ENCODE data around the gene FSTL5. TPM values are rescaled to one million over a fixed set of nuclear protein-coding genes. Genes with fewer than 3 reads are reported as not detected.

The FSTL5 gene
- polyA plus RNA-seq, 3 donors, result not detected

DNA sequence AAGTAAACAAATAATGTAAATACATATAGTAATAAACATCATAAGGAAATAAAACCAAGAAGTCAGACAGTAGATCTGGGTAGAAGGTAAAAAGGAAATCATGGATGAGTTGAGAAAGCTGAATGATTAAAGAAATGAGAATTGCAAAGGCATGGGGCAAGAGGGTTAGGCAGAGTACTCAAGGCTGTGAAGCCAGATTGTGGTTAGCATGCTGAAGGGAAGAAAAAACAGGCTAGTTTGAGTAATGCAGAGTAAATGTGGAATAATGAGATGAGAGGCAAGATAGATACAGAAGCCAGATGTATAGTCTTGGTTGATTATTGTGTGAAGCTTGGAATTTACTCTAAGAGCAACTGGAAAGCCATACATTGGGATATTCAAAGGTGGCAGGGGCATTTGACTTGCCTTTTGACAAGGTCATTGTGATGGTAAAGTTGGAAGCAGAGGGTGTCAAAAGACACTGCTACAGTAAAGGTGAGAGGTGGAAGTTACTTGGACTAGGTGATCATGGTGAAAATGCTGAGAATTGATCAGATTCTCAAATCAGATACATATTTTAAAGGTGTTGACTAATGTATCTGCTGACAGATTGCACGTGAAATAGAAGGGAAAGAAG, 307.0 kb downstream of the FSTL5 start:
- H2AFZ ChIP-seq (ENCODE audit: insufficient read depth, low read depth, low read length, poor library complexity, severe bottlenecking), result no peak overlapping the region
- no peaks in the 10 kb centered on the region for H3K4me1 ChIP-seq (ENCODE audit: control insufficient read depth in 1 of 2, insufficient read depth in 2 of 2, low read length in 2 of 2)
- Mint-ChIP-seq H3K4me3 (no peak overlapping the region), H3K27ac (no peak overlapping the region), H3K36me3 (no peaks in the 10 kb centered on the region), H3K4me1 (no peaks in the 10 kb centered on the region), H3K27me3 (ENCODE audit: low read depth in 3 of 3) (peaks cover 0 to 2% (median 0%) of the 10 kb centered on the region in 3 donors), H3K9me3 (peaks cover 0 to 8% (median 4%) of the 10 kb centered on the region in 7 donors)
- no peaks in the 10 kb centered on the region for H4K20me1 ChIP-seq (ENCODE audit: insufficient read depth, low read length)
- H3K9ac ChIP-seq (ENCODE audit: insufficient read depth, low read length, poor library complexity, severe bottlenecking), result no peak overlapping the region
- no peak for DNase-seq
- no peaks in the 10 kb centered on the region for H3K36me3 ChIP-seq (replicated peaks in 1 of 2; ENCODE audit: control insufficient read depth in 1 of 2, insufficient read depth in 2 of 2, low read length in 2 of 2)
- no peaks in the 10 kb centered on the region for H3K27me3 ChIP-seq (ENCODE audit: control insufficient read depth in 2 of 2, insufficient read depth in 2 of 2, low read length in 2 of 2)
- no peak overlapping the region for H3K4me3 ChIP-seq (replicated peaks in 1 of 3; ENCODE audit: low read depth in 2 of 3, low read length in 3 of 3)
- WGBS (ENCODE audit: insufficient coverage), result no CpG with 5 or more reads among the region's 1 CpG
- no peaks in the 10 kb centered on the region for H3K79me2 ChIP-seq (ENCODE audit: insufficient read depth, low read length)
- H3K27ac ChIP-seq (ENCODE audit: low read depth in 1 of 2, low read length in 2 of 2), result no peak overlapping the region
- no peaks in the 10 kb centered on the region for H3K9me3 ChIP-seq (replicated peaks in 1 of 2; ENCODE audit: control insufficient read depth in 1 of 2, insufficient read depth in 1 of 2, low read length in 2 of 2)
- H3K4me2 ChIP-seq (replicated peaks; ENCODE audit: extremely low read depth, low read length, poor library complexity, severe bottlenecking), result no peak overlapping the region
- intact Hi-C loops (cut with micrococcal nuclease), result no loop called here
- no peak for TF ChIP-seq CTCF (IDR thresholded peaks at IDR 0.05)

DNA sequence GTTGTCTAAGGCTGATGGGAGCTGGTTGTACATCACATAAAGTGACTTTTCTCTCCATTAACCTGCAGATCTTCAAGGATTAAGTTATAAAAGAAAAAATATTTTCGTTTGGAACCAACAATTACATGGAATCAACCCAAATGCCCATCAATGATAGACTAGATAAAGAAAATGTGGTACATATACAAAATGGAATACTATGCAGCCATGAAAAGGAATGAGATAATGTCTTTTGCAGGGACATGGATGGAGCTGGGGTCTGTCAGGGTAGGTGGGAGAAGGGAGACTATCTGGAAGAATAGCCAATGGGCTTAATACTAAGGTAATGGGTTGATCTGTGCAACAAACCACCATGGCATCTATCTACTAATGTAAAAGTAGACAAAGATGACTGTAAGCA, 313.2 kb downstream of the FSTL5 start:
- peaks cover 0 to 9% (median 5%) of the 10 kb centered on the region in 7 donors for H3K9me3 Mint-ChIP-seq

More for the DNA sequence above, 313.2 kb downstream of the FSTL5 start:
- Mint-ChIP-seq H3K4me1 (no peaks in the 10 kb centered on the region), H3K4me3 (no peak overlapping the region), H3K27ac (no peak overlapping the region), H3K27me3 (ENCODE audit: low read depth in 3 of 3) (no peaks in the 10 kb centered on the region), H3K36me3 (no peaks in the 10 kb centered on the region)
- intact Hi-C loops (cut with micrococcal nuclease), result no loop called here
- Histone ChIP-seq H3K9ac (ENCODE audit: insufficient read depth, low read length, poor library complexity, severe bottlenecking) (no peak overlapping the region), H3K4me3 (replicated peaks in 1 of 3; ENCODE audit: low read depth in 2 of 3, low read length in 3 of 3) (no peak overlapping the region), H3K4me2 (replicated peaks; ENCODE audit: extremely low read depth, low read length, poor library complexity, severe bottlenecking) (no peak overlapping the region), H4K20me1 (ENCODE audit: insufficient read depth, low read length) (no peaks in the 10 kb centered on the region), H3K9me3 (replicated peaks in 1 of 2; ENCODE audit: control insufficient read depth in 1 of 2, insufficient read depth in 1 of 2, low read length in 2 of 2) (peaks cover 0 to 8% of the 10 kb centered on the region in 2 donors), H2AFZ (ENCODE audit: insufficient read depth, low read depth, low read length, poor library complexity, severe bottlenecking) (no peak overlapping the region), H3K4me1 (ENCODE audit: control insufficient read depth in 1 of 2, insufficient read depth in 2 of 2, low read length in 2 of 2) (no peaks in the 10 kb centered on the region), H3K27me3 (ENCODE audit: control insufficient read depth in 2 of 2, insufficient read depth in 2 of 2, low read length in 2 of 2) (no peaks in the 10 kb centered on the region), H3K79me2 (ENCODE audit: insufficient read depth, low read length) (no peaks in the 10 kb centered on the region), H3K36me3 (replicated peaks in 1 of 2; ENCODE audit: control insufficient read depth in 1 of 2, insufficient read depth in 2 of 2, low read length in 2 of 2) (no peaks in the 10 kb centered on the region), H3K27ac (ENCODE audit: low read depth in 1 of 2, low read length in 2 of 2) (no peak overlapping the region)
- WGBS (ENCODE audit: insufficient coverage), result no CpG with 5 or more reads among the region's 1 CpG
- DNase-seq, result no peak
- TF ChIP-seq CTCF (IDR thresholded peaks at IDR 0.05), result no peak
